Fibroblast of the aortic adventitia (primary cell): ENCODE data around the gene SURF1. TPM values are rescaled to one million over a fixed set of nuclear protein-coding genes. Genes with fewer than 3 reads are reported as not detected.

ENCODE experiments used
- DNase-seq: peaks from one replicate; pipeline ENCODE4 v3.0.0-alpha.2; 2010; ENCODE audit warnings: low read depth
- H3K4me3 ChIP-seq: 2 replicates; pipeline ENCODE4 v1.5.1; 2011; ENCODE audit warnings: low read depth, mild to moderate bottlenecking, control low read depth, low read length, moderate library complexity
- total RNA-seq: library from RNA; depleted of rRNA; stranded (reverse); fragments of >200 nt; gene quantifications from 2 replicates; pipeline ENCODE4 v1.2.3, GENCODE V29; 2012; ENCODE audit warnings: low replicate concordance
- TF ChIP-seq, protein P1 (sequence below): IDR thresholded peaks from 2 replicates; pipeline ENCODE4 v1.5.1; 2011; ENCODE audit warnings: mild to moderate bottlenecking, low read length, control low read depth, inconsistent platforms; ENCODE audit not compliant: insufficient read depth

The SURF1 gene
- total RNA-seq, 1 donor: 25.1 TPM

GRCh38 chr9:133354766-133355165 lies 1.5 kb downstream of the SURF1 start:
- H3K4me3 ChIP-seq: no peak overlapping the region
- TF ChIP-seq, protein P1, sequence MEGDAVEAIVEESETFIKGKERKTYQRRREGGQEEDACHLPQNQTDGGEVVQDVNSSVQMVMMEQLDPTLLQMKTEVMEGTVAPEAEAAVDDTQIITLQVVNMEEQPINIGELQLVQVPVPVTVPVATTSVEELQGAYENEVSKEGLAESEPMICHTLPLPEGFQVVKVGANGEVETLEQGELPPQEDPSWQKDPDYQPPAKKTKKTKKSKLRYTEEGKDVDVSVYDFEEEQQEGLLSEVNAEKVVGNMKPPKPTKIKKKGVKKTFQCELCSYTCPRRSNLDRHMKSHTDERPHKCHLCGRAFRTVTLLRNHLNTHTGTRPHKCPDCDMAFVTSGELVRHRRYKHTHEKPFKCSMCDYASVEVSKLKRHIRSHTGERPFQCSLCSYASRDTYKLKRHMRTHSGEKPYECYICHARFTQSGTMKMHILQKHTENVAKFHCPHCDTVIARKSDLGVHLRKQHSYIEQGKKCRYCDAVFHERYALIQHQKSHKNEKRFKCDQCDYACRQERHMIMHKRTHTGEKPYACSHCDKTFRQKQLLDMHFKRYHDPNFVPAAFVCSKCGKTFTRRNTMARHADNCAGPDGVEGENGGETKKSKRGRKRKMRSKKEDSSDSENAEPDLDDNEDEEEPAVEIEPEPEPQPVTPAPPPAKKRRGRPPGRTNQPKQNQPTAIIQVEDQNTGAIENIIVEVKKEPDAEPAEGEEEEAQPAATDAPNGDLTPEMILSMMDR: no peak
- DNase-seq: no peak

DNA sequence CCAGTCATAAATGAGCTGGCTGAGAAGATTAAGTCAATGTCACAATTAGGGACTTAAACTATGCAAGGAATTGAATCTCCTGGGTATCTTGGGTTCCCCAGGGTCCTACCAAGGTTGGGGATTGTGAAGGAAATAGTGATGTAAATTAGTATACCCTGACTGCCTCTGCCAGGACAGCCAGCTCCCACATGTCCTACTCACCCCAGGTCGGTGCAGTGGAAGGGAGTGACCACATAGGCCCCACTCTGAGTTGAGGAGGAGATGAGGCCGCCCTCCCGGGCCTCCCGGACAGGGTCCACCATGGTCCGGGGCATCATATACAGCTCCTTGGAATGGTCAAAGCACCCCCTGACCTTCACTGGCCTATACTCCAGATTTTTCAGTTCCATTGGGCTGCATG lies 2.7 kb downstream of the SURF1 start:
- no peak for DNase-seq
- no peak overlapping the region for H3K4me3 ChIP-seq
- TF ChIP-seq, protein P1: no peak

DNA sequence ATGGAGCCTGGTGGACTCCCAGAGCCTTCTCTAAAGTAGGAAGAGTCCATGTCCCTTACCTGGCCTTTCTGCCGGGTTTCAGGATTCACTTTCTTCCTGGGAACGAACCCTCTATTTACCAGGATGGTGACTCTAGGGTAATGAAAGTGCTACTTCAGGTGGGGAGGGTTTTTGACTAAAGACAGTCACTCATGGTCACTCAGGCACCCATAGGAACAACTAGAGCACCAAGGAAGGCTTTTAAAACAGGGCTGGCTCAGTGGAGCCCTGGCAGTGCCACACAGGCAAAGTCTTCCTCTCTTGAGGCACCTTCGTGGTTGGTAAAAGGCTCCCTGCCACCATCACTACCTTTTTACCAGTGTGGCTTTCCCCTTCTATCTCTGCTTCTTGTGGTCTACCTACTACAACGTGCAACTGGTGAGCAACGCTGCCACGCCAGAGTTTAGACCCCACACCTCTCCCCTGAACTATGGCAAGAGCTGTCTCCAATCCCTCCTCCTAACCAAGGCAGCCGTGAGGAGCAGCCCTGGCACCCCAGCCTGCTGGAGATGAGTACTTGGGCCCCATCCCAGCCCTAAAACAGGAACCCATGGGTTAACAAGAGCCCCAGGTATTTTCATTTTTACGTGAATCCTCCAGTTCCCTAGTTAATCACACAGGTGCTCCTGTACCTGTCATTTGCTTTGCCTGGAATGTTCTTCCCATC lies 3.5 kb downstream of the SURF1 start:
- TF ChIP-seq, protein P1: no peak
- no peak overlapping the region for H3K4me3 ChIP-seq
- no peak for DNase-seq

DNA sequence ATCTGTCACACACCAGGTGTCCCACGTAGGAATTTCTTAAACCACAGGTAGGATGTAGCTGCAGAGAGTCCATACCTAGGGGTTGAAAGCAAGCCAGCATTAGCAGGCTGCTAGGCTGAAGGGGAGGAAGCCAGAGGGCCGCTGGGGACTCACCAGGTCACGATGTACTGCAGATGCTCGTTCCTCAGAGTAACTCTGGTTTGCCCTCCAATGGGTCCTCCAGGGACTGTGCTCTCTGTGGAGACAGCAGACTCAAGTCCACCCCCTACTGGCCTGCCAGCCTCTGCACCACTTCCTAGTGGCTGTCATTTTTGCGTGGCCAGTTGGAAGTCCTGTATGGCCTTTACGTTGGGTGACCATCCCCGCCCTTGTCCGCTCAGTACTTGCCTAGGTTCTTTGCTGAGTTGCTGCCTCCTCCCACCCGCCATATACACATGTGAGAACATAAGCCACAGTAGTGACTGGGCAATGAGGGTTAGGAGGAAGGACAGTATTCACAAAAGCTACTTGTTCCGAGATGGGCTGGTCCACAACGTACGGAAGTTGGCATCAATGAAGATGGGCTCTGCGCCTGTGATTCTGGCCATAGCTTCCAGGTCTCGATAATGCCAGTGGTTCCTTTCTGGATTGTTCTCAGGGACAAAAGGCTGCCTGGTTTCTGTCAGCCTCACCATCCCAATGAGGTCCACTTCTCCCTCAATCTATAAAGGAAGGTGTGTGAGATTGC lies 4.2 kb downstream of the SURF1 start:
- DNase-seq: peak; percentile 56
- TF ChIP-seq, protein P1: peak; percentile 64
- H3K4me3 ChIP-seq: no peak overlapping the region

GRCh38 chr9:133351526-133351907 lies 4.8 kb downstream of the SURF1 start:
- DNase-seq: peak; percentile 39
- no peak overlapping the region for H3K4me3 ChIP-seq
- TF ChIP-seq, protein P1: no peak

DNA sequence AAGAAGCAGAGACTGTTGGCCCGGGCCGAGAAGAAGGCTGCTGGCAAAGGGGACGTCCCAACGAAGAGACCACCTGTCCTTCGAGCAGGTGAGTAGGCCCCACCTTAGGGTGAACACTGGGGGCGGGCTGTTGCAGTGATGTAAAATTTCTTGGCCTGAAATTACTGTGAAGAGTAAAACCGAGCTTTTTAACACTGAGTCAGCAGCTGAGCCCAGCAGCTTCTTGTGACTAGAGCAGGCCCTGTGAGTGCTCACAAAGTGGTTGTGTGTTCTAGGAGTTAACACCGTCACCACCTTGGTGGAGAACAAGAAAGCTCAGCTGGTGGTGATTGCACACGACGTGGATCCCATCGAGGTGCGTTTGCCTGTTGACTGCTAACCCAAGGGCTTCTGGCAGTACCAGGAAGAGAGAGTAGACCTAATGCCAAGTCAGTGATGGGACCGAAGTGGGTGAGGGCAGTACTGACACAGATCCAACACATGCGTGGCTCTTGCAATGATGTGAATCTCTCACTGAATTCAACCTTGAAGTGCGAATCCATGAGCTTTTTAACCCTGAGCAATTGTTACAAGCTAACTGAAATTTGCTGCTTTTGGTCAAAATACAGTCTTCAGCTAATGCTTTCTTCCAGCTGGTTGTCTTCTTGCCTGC lies 6.2 kb downstream of the SURF1 start:
- no peak for DNase-seq
- TF ChIP-seq, protein P1: no peak
- H3K4me3 ChIP-seq: no peak overlapping the region
